Right lobe of liver (tissue), 6 donors: ENCODE results near the gene CYGB. TPM values are rescaled to one million over a fixed set of nuclear protein-coding genes. Genes with fewer than 3 reads are reported as not detected.
A peak's percentile ranks its signal among the peaks of the same experiment; 100 is the strongest.

Experiments used
- ATAC-seq, 4 donors: fragments of 200-7000 bp; cut with Tn5 transposase; one replicate each; pipeline ENCODE4 v1.9.1; 2020; ENCODE audit warnings: mild to moderate bottlenecking in 4 of 4, moderate library complexity in 4 of 4
- DNase-seq, 3 donors: peaks; one replicate each; pipeline ENCODE4 v3.0.0-alpha.2; 2020
- H3K27ac ChIP-seq, 3 donors: fragments of 200-600 bp; one replicate each; pipeline ENCODE4 v1.8.0; 2022
- H3K27me3 ChIP-seq, 2 donors: fragments of 200-600 bp; one replicate each; pipeline ENCODE4 v1.8.0; 2022
- H3K36me3 ChIP-seq, 4 donors: fragments of 200-600 bp; sonication (generic) in 1 of 4; one replicate each; pipeline versions ENCODE4 v1.5.1 to v1.8.0; 2017 to 2022; ENCODE audit warnings: control low read depth in 1 of 4
- H3K4me1 ChIP-seq, 4 donors: fragments of 200-600 bp; sonication (generic) in 1 of 4; one replicate each; pipeline versions ENCODE4 v1.5.1 to v1.8.0; 2017 to 2022; ENCODE audit warnings: control low read depth in 1 of 4
- H3K4me3 ChIP-seq, 3 donors: fragments of 200-600 bp; one replicate each; pipeline ENCODE4 v1.8.0; 2022
- H3K9me3 ChIP-seq, 4 donors: fragments of 200-600 bp; sonication (generic) in 1 of 4; one replicate each; pipeline versions ENCODE4 v1.5.1 to v1.8.0; 2017 to 2022; ENCODE audit warnings: control low read depth in 1 of 4
- POLR2A ChIP-seq: fragments of 450-650 bp; IDR thresholded peaks from one replicate; pipeline ENCODE4 v1.6.1; 2017; ENCODE audit warnings: antibody characterized with exemption, mild to moderate bottlenecking
- WGBS: methylation state at CpG from one replicate; pipeline ENCODE4 v1.1.6; 2018; ENCODE audit warnings: low coverage, low lambda C conversion rate; ENCODE audit not compliant: insufficient coverage; ENCODE audit errors: missing lambda C conversion rate; 5-methylcytosine and 5-hydroxymethylcytosine counted together
- intact Hi-C, 2 donors: fragments of 100-400 bp; cut with DNase I; formaldehyde crosslinking; loops; one replicate each; pipeline versions ENCODE4 v1.11.2 to v1.14.1; 2022
- total RNA-seq, 6 experiments: library from RNA; depleted of rRNA in 2 of 6; stranded (reverse); fragments of >200 nt in 2 of 6; fragmentation: NEBNext Ultra II Directional in 3 of 6; extraction: Animal tissue kit (Norgen Biotek cat#: 25700) in 3 of 6; gene quantifications; one replicate each; pipeline versions ENCODE4 v1.1.0 to v1.2.4, GENCODE V29; 2016 to 2023
- TF ChIP-seq, protein P1 (sequence below), 4 donors: fragments of 200-600 bp in 3 of 4; fragments of 450-650 bp in 1 of 4; IDR thresholded peaks; one replicate each; pipeline versions ENCODE4 v1.5.1 to v1.8.0; 2016 to 2022; ENCODE audit warnings: antibody characterized with exemption in 4 of 4, mild to moderate bottlenecking in 2 of 4
- donor health status: DM: no; HTN: yes; CAD: no.
- donor health status: DM: no; HTN: no; CAD: no.
- donor health status: DM: no; HTN: no; CAD: no.
- donor health status: DM: no; HTN: yes; CAD: no.
- donor health status: DM: no; HTN: yes; CAD: no.

CYGB gene
- total RNA-seq, 6 experiments from 2014 or later: 1.8 to 4.1 (median 3.1) TPM

GRCh38 chr17:76542566-76542971, 5.1 kb upstream of the CYGB start:
- TF ChIP-seq, protein P1, sequence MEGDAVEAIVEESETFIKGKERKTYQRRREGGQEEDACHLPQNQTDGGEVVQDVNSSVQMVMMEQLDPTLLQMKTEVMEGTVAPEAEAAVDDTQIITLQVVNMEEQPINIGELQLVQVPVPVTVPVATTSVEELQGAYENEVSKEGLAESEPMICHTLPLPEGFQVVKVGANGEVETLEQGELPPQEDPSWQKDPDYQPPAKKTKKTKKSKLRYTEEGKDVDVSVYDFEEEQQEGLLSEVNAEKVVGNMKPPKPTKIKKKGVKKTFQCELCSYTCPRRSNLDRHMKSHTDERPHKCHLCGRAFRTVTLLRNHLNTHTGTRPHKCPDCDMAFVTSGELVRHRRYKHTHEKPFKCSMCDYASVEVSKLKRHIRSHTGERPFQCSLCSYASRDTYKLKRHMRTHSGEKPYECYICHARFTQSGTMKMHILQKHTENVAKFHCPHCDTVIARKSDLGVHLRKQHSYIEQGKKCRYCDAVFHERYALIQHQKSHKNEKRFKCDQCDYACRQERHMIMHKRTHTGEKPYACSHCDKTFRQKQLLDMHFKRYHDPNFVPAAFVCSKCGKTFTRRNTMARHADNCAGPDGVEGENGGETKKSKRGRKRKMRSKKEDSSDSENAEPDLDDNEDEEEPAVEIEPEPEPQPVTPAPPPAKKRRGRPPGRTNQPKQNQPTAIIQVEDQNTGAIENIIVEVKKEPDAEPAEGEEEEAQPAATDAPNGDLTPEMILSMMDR (IDR thresholded peaks at IDR 0.05): no peak
- TF ChIP-seq POLR2A: no peak
- Histone ChIP-seq H3K36me3 (no peaks in the 10 kb centered on the region), H3K4me3 (no peak overlapping the region), H3K4me1 (peaks cover 0 to 36% (median 7%) of the 10 kb centered on the region in 4 donors), H3K27me3 (no peaks in the 10 kb centered on the region), H3K9me3 (no peaks in the 10 kb centered on the region), H3K27ac (no peak overlapping the region)
- WGBS: 82% methylated on average over 8 of the region's 10 CpGs
- DNase-seq (no peak), ATAC-seq (no peak)
- intact Hi-C loops: no loop called here

- Histone ChIP-seq H3K36me3 (no peaks in the 10 kb centered on the region), H3K9me3 (no peaks in the 10 kb centered on the region), H3K27ac (no peak overlapping the region), H3K4me3 (no peak overlapping the region), H3K27me3 (no peaks in the 10 kb centered on the region), H3K4me1 (peaks cover 0 to 29% (median 4%) of the 10 kb centered on the region in 4 donors)
- DNase-seq (no peak), ATAC-seq (no peak)
- 74% methylated on average over 8 of the region's 10 CpGs for WGBS
- TF ChIP-seq, protein P1 (IDR thresholded peaks at IDR 0.05): no peak
- TF ChIP-seq POLR2A: no peak
- intact Hi-C loops: no loop called here
Observed at GRCh38 chr17:76541739-76542454, 4.4 kb upstream of the CYGB start.

- intact Hi-C loops: no loop called here
- Histone ChIP-seq H3K36me3 (no peaks in the 10 kb centered on the region), H3K4me1 (peaks cover 0 to 24% (median 3%) of the 10 kb centered on the region in 4 donors), H3K27me3 (no peaks in the 10 kb centered on the region), H3K27ac (no peak overlapping the region), H3K9me3 (no peaks in the 10 kb centered on the region), H3K4me3 (peak overlapping the region in 2 of 3 donors; percentile 26 to 35)
- DNase-seq (peak; percentile 82 to 89 (median 88)), ATAC-seq (peak; percentile 90 to 95 (median 92))
- WGBS: 33% methylated on average over 14 of the region's 27 CpGs
- TF ChIP-seq, protein P1 (IDR thresholded peaks at IDR 0.05): peak in 2 of 4 donors; percentile 6 to 10
- no peak for TF ChIP-seq POLR2A
Observed at GRCh38 chr17:76540381-76541300, 3.1 kb upstream of the CYGB start.

GRCh38 chr17:76539631-76540271, 2.2 kb upstream of the CYGB start, which contains the start of gene PRCD:
PRCD (plus strand) TSS chr17:76540044; CDS start chr17:76540142, 98 bp downstream.
- TF ChIP-seq, protein P1 (IDR thresholded peaks at IDR 0.05): no peak
- no peak for TF ChIP-seq POLR2A
- H3K27ac ChIP-seq: no peak within 1 kb of the TSS
- ATAC-seq (no peak), DNase-seq (no peak)
- H3K4me1 ChIP-seq: peaks cover 0 to 21% (median 3%) of the 10 kb centered on the region in 4 donors
- H3K4me3 ChIP-seq: peak within 1 kb of the TSS in 2 of 3 donors; percentile 26 to 35
- H3K27me3 ChIP-seq: no peaks in the 10 kb centered on the region
- WGBS: 100% methylated on average over 2 of the region's 22 CpGs
- no peaks in the 10 kb centered on the region for H3K9me3 ChIP-seq
- no peaks in the 10 kb centered on the region for H3K36me3 ChIP-seq
- intact Hi-C loops: no loop called here
